ENCODE measurements around the gene ATP5F1B.

Gene ATP5F1B

GRCh38 chr12:56645717-56646446 lies at the start of gene ATP5F1B:
ATP5F1B (minus strand) TSS chr12:56645984; CDS start chr12:56645963, 21 bp downstream.
- peak; percentile 98 to 100 for DNase-seq
- TF ChIP-seq POLR2A (IDR thresholded peaks at IDR 0.05; ENCODE audit: low read length): peak; percentile 100
- TF ChIP-seq GATA1 (IDR thresholded peaks at IDR 0.05; ENCODE audit: low read depth, low read length): no peak

DNA sequence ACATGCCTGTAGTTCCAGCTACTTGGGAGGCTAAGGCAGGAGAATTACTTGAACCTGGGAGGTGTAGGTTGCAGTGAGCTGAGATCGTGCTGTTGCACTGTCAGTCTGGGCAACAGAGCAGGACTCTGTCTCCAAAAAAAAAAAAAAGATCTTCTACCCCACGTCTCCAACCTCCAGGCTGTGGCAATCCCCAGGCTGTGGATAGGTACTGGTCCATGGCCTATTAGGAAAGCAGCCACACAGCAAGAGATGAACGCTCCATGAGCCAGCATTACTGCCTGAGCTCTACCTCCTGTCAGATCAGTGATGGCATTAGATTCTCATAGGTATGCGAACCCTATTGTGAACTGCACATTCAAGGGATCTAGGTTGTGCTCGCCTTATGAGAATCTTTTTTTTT lies 48.4 kb upstream of the ATP5F1B start:
- no peak for TF ChIP-seq POLR2A (IDR thresholded peaks at IDR 0.05; ENCODE audit: low read length)

GRCh38 chr12:56688846-56689109 lies 43.0 kb upstream of the ATP5F1B start:
- no peak for DNase-seq
- TF ChIP-seq POLR2A (IDR thresholded peaks at IDR 0.05; ENCODE audit: low read length): no peak
- no peak for TF ChIP-seq GATA1 (IDR thresholded peaks at IDR 0.05; ENCODE audit: low read depth, low read length)

More for the DNA sequence above, 48.4 kb upstream of the ATP5F1B start:
- no peak for DNase-seq

GRCh38 chr12:56688129-56688845 lies 42.5 kb upstream of the ATP5F1B start, which contains the start of gene PTGES3:
PTGES3 (minus strand) TSS chr12:56688284; CDS start chr12:56687999, 285 bp downstream.
- DNase-seq: peak; percentile 99 to 100
- TF ChIP-seq GATA1 (IDR thresholded peaks at IDR 0.05; ENCODE audit: low read depth, low read length): no peak
- TF ChIP-seq POLR2A (IDR thresholded peaks at IDR 0.05; ENCODE audit: low read length): peak; percentile 95

GRCh38 chr12:56687223-56688128 lies 41.7 kb upstream of the ATP5F1B start:
- peak; percentile 73 to 83 for DNase-seq

GRCh38 chr12:56684745-56685359 lies 39.1 kb upstream of the ATP5F1B start:
- peak; percentile 40 to 44 for DNase-seq
- TF ChIP-seq GATA1 (IDR thresholded peaks at IDR 0.05; ENCODE audit: low read depth, low read length) (no peak), POLR2A (IDR thresholded peaks at IDR 0.05; ENCODE audit: low read length) (no peak)

More at GRCh38 chr12:56687223-56688128, 41.7 kb upstream of the ATP5F1B start:
- TF ChIP-seq POLR2A (IDR thresholded peaks at IDR 0.05; ENCODE audit: low read length) (no peak), GATA1 (IDR thresholded peaks at IDR 0.05; ENCODE audit: low read depth, low read length) (no peak)

DNA sequence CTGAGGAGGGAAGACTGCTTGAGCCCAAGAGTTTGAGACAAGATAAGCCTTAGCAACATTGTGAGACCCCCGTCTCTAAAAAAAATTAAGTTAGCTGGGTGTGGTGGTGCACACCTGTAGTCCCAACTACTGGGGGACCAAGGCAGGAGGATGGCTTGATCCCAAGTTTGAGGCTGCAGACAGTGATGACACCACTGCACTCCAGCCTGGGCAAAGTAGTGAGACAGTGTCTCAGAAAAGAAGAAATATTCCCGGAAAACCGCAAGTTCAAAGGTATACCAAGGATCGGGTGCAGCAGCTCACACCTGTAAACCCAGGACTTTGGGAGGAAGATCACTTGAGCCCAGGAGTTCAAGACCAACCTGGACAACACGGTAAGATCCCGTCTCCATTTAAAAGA lies 36.5 kb upstream of the ATP5F1B start:
- TF ChIP-seq POLR2A (IDR thresholded peaks at IDR 0.05; ENCODE audit: low read length) (no peak), GATA1 (IDR thresholded peaks at IDR 0.05; ENCODE audit: low read depth, low read length) (no peak)
- no peak for DNase-seq

DNA sequence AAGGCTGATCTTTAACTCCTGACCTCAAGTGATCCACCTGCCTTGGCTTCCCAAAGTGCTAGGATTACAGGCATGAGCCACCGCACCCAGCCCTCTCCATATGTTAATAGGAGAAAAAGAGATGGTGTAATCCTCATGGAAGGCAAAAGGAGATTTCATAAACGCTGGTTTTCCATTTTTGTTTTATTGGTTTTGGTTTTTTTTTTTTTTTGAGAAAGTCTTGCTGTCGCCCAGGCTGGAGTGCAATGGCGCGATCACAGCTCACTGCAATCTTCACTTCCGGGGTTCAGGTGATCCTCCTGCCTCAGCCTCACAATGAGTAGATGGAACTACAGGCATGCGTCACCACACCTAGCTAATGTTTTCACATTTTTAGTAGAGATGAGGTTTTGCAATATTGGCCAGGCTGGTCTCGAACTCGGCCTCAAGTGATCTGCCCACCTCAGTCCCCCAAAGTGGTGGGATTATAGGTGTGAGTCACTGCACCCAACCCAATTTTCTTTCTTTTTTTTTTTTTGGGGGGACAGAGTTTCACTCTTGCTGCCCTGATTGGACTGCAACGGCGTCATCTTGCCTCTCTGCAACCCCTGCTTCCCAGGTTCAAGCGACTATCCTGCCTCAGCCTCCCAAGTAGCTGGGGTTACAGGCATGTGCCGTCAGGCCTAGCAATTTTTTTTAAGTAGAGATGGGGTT lies 34.2 kb upstream of the ATP5F1B start:
- TF ChIP-seq POLR2A (IDR thresholded peaks at IDR 0.05; ENCODE audit: low read length) (no peak), GATA1 (IDR thresholded peaks at IDR 0.05; ENCODE audit: low read depth, low read length) (no peak)
- DNase-seq: no peak

- no peak for DNase-seq
- no peak for TF ChIP-seq GATA1 (IDR thresholded peaks at IDR 0.05; ENCODE audit: low read depth, low read length)
- TF ChIP-seq POLR2A (IDR thresholded peaks at IDR 0.05; ENCODE audit: low read length): no peak
Measured at GRCh38 chr12:56678852-56679251, 33.1 kb upstream of the ATP5F1B start.

DNA sequence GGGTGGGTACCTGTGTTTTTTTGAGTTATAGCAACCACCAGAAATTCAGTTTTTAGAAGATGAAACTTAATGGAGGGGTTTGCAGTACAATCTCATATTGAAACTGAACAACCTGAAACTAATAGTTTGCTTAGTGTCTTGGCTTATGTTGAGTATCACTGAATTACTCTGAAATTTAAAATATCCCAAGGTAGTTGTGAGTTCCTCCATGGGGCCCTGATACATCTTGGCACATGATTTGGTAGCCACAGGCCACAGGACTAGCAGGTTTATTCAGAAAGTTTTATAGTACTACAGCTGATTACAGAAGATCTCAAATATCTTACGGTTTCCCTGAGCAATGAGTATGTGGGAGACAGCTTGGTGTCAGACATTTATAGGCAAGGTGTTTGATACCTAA lies 31.9 kb upstream of the ATP5F1B start:
- DNase-seq: no peak
- TF ChIP-seq POLR2A (IDR thresholded peaks at IDR 0.05; ENCODE audit: low read length) (no peak), GATA1 (IDR thresholded peaks at IDR 0.05; ENCODE audit: low read depth, low read length) (no peak)

- no peak for DNase-seq
- TF ChIP-seq POLR2A (IDR thresholded peaks at IDR 0.05; ENCODE audit: low read length) (no peak), GATA1 (IDR thresholded peaks at IDR 0.05; ENCODE audit: low read depth, low read length) (no peak)
Measured at GRCh38 chr12:56676851-56677580, 31.2 kb upstream of the ATP5F1B start.

DNA sequence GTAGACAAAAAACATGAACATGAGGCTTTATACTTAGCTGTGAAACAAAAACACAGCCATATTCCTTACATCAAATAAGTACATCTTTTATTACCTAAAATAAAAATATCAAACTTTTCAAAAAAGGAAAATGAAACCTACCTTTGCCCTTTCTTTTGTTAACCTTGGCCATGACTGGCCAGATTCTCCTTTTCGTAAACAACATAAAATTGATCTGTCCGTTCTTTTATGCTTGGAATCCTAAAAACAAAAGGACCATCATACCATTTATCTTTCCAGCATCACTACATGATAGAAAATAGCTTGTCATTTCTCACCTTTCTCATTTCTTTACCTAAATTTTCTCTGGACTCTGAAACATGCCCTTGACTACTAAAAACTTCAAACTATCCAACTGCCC lies 25.8 kb upstream of the ATP5F1B start:
- DNase-seq: no peak
- TF ChIP-seq POLR2A (IDR thresholded peaks at IDR 0.05; ENCODE audit: low read length): no peak
- no peak for TF ChIP-seq GATA1 (IDR thresholded peaks at IDR 0.05; ENCODE audit: low read depth, low read length)
